SK-N-SH (cell line): ENCODE data around the gene CHPF2.

Experiments used
- CTCF ChIP-seq: fragments of 200-600 bp; sonication (generic); IDR thresholded peaks from 2 replicates; pipeline ENCODE4 v1.6.1; 2017; ENCODE audit warnings: antibody characterized with exemption, mild to moderate bottlenecking, moderate library complexity
- EP300 ChIP-seq, 2 experiments: IDR thresholded peaks; 2 replicates each; pipeline versions ENCODE4 v1.4.0 to v1.6.1; 2012; ENCODE audit warnings: borderline replicate concordance in 1 of 2, low read depth in 1 of 2, low read length in 1 of 2
- FOXM1 ChIP-seq: IDR thresholded peaks from 2 replicates; pipeline ENCODE4 v1.4.0; 2012; ENCODE audit warnings: low read depth, mild to moderate bottlenecking
- MAX ChIP-seq: IDR thresholded peaks from 2 replicates; pipeline ENCODE4 v1.4.0; 2012; ENCODE audit warnings: low read depth
- NFIC ChIP-seq: IDR thresholded peaks from 2 replicates; pipeline ENCODE4 v1.4.0; 2012; ENCODE audit warnings: borderline replicate concordance
- POLR2AphosphoS5 ChIP-seq: IDR thresholded peaks from 2 replicates; pipeline ENCODE4 v1.6.1; 2012; ENCODE audit warnings: low read depth, low read length
- RAD21 ChIP-seq: IDR thresholded peaks from 2 replicates; pipeline ENCODE4 v1.6.1; 2012; ENCODE audit warnings: mild to moderate bottlenecking, low read length
- RFX5 ChIP-seq: IDR thresholded peaks from 2 replicates; pipeline ENCODE4 v1.6.1; 2012; ENCODE audit warnings: mild to moderate bottlenecking, improper control_type of control experiment, low read length
- SIN3A ChIP-seq: IDR thresholded peaks from 2 replicates; pipeline ENCODE4 v1.6.1; 2012; ENCODE audit warnings: low read depth, mild to moderate bottlenecking, low read length, moderate library complexity, borderline replicate concordance
- SMC3 ChIP-seq: IDR thresholded peaks from 2 replicates; pipeline ENCODE4 v1.6.1; 2012; ENCODE audit warnings: low read depth, low read length, improper control_type of control experiment
- TCF12 ChIP-seq: IDR thresholded peaks from 2 replicates; pipeline ENCODE4 v1.4.0; 2012
- YY1 ChIP-seq: IDR thresholded peaks from 2 replicates; pipeline ENCODE4 v1.4.0; 2012; ENCODE audit warnings: low read depth, mild to moderate bottlenecking
- ZBTB33 ChIP-seq: IDR thresholded peaks from 2 replicates; pipeline ENCODE4 v1.4.0; 2012; ENCODE audit warnings: low read depth, borderline replicate concordance

- TF ChIP-seq RFX5 (no peak), CTCF (no peak), MAX (peak; percentile 83), SMC3 (no peak), EP300 (IDR thresholded peaks at IDR 0.05; ENCODE audit: borderline replicate concordance in 1 of 2, low read depth in 1 of 2, low read length in 1 of 2) (no peak), YY1 (peak; percentile 90), POLR2AphosphoS5 (peak; percentile 61; the same call in 1 of the 2 replicates), SIN3A (peak; percentile 95), ZBTB33 (no peak), TCF12 (no peak), FOXM1 (no peak), RAD21 (no peak), NFIC (no peak)
Observed at GRCh38 chr7:151232917-151233701, 826 bp downstream of the CHPF2 start.
